HEK293 (cell line): ENCODE measurements around the gene GABBR2.

Experiments
- CTCF ChIP-seq: fragments of 450-650 bp; formaldehyde crosslinking; IDR thresholded peaks from 2 replicates; pipeline ENCODE4 v1.5.1; 2016; ENCODE audit warnings: missing biosample characterization, missing genetic modification characterization
- REST ChIP-seq: fragments of 450-650 bp; formaldehyde crosslinking; IDR thresholded peaks from 2 replicates; pipeline ENCODE4 v1.5.1; 2016; ENCODE audit warnings: missing biosample characterization, missing genetic modification characterization
- TCF7L2 ChIP-seq: IDR thresholded peaks from 2 replicates; pipeline ENCODE4 v1.6.1; 2011; ENCODE audit warnings: low read depth, mild to moderate bottlenecking, inconsistent platforms, low read length, moderate library complexity, borderline replicate concordance
- WT1 ChIP-seq: fragments of 450-650 bp; formaldehyde crosslinking; IDR thresholded peaks from 2 replicates; pipeline ENCODE4 v1.5.1; 2016; ENCODE audit warnings: missing biosample characterization, missing genetic modification characterization
- ZNF140 ChIP-seq: fragments of 450-650 bp; formaldehyde crosslinking; IDR thresholded peaks from 2 replicates; pipeline ENCODE4 v1.5.1; 2016; ENCODE audit warnings: missing biosample characterization, missing genetic modification characterization
- ZNF341 ChIP-seq: fragments of 450-650 bp; formaldehyde crosslinking; IDR thresholded peaks from 2 replicates; pipeline ENCODE4; 2016; ENCODE audit warnings: low read depth, missing biosample characterization, missing genetic modification characterization
- ZNF549 ChIP-seq: fragments of 450-650 bp; IDR thresholded peaks from 2 replicates; pipeline ENCODE4 v1.5.1; 2018; ENCODE audit warnings: missing biosample characterization, missing genetic modification characterization, mild to moderate bottlenecking, inconsistent platforms, moderate library complexity
- TF ChIP-seq, protein P1 (sequence below): fragments of 450-650 bp; formaldehyde crosslinking; IDR thresholded peaks from 2 replicates; pipeline ENCODE4 v1.5.1; 2016; ENCODE audit warnings: missing biosample characterization, missing genetic modification characterization
- TF ChIP-seq, protein P2 (sequence below): fragments of 450-650 bp; formaldehyde crosslinking; IDR thresholded peaks from 2 replicates; pipeline ENCODE4 v1.5.1; 2017; ENCODE audit warnings: missing biosample characterization, missing genetic modification characterization
- TF ChIP-seq, protein P3 (sequence below): fragments of 450-650 bp; formaldehyde crosslinking; IDR thresholded peaks from 2 replicates; pipeline ENCODE4 v1.5.1; 2016; ENCODE audit warnings: missing biosample characterization, missing genetic modification characterization

DNA sequence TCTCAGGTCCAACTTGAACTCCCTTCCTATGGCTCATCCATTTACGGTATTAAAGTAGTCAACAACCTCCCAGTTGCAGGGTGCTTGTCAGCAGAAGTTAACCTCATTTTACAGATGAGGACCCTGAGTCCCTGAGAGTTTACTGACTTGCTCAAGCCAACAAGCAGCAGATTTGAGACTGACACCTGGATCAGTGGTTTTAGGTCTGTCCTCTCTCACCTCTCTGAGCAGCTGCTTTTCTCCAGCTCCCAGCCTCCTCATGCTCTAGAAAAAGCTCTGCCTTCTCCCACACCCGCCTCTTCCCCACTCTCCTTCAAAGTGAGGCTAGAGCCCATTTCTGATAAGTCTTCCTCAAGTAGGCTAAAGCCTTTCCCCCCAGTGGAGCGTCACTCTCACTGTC lies 56.4 kb downstream of the GABBR2 start:
- TF ChIP-seq, protein P1, sequence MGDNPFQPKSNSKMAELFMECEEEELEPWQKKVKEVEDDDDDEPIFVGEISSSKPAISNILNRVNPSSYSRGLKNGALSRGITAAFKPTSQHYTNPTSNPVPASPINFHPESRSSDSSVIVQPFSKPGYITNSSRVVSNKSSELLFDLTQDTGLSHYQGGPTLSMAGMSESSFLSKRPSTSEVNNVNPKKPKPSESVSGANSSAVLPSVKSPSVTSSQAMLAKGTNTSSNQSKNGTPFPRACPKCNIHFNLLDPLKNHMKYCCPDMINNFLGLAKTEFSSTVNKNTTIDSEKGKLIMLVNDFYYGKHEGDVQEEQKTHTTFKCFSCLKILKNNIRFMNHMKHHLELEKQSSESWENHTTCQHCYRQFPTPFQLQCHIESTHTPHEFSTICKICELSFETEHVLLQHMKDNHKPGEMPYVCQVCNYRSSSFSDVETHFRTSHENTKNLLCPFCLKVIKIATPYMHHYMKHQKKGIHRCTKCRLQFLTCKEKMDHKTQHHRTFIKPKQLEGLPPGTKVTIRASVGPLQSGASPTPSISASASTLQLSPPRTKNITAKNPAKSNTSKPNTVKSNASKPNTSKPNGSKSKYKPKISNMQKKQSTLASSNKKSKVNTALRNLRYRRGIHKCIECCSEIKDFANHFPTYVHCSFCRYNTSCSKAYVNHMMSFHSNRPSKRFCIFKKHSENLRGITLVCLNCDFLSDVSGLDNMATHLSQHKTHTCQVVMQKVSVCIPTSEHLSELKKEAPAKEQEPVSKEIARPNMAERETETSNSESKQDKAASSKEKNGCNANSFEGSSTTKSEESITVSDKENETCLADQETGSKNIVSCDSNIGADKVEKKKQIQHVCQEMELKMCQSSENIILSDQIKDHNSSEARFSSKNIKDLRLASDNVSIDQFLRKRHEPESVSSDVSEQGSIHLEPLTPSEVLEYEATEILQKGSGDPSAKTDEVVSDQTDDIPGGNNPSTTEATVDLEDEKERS (tag by site-specific recombination) = no peak
- TF ChIP-seq, protein P2, sequence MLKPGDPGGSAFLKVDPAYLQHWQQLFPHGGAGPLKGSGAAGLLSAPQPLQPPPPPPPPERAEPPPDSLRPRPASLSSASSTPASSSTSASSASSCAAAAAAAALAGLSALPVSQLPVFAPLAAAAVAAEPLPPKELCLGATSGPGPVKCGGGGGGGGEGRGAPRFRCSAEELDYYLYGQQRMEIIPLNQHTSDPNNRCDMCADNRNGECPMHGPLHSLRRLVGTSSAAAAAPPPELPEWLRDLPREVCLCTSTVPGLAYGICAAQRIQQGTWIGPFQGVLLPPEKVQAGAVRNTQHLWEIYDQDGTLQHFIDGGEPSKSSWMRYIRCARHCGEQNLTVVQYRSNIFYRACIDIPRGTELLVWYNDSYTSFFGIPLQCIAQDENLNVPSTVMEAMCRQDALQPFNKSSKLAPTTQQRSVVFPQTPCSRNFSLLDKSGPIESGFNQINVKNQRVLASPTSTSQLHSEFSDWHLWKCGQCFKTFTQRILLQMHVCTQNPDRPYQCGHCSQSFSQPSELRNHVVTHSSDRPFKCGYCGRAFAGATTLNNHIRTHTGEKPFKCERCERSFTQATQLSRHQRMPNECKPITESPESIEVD (tag by site-specific recombination) = no peak
- TF ChIP-seq ZNF549 (tag by site-specific recombination) (no peak), CTCF (tag by site-specific recombination) (no peak), REST (tag by site-specific recombination) (no peak), ZNF341 (tag by site-specific recombination) (no peak), TCF7L2 (no peak), WT1 (tag by site-specific recombination) (no peak), ZNF140 (no peak)
- TF ChIP-seq, protein P3, sequence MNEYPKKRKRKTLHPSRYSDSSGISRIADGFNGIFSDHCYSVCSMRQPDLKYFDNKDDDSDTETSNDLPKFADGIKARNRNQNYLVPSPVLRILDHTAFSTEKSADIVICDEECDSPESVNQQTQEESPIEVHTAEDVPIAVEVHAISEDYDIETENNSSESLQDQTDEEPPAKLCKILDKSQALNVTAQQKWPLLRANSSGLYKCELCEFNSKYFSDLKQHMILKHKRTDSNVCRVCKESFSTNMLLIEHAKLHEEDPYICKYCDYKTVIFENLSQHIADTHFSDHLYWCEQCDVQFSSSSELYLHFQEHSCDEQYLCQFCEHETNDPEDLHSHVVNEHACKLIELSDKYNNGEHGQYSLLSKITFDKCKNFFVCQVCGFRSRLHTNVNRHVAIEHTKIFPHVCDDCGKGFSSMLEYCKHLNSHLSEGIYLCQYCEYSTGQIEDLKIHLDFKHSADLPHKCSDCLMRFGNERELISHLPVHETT (tag by site-specific recombination) = no peak
